Gastroesophageal sphincter (tissue), 4 donors: Measurements from ENCODE around the gene TNS3. TPM values are rescaled to one million over a fixed set of nuclear protein-coding genes. Genes with fewer than 3 reads are reported as not detected.
"Not testable (repeated sequence)": the region's sequence is repeated elsewhere in the genome, so short reads cannot be mapped to it uniquely, and the experiment has no call there.

Experiments
- ATAC-seq: fragments of 150-250 bp; one replicate; pipeline ENCODE4 v1.9.1; 2016; ENCODE audit warnings: mild to moderate bottlenecking, moderate library complexity
- H3K27ac ChIP-seq, 4 donors: fragments of 200-600 bp; sonication (generic) in 3 of 4; 1 replicate in 3 of 4; 2 replicates in 1 of 4; pipeline ENCODE4 v1.5.1; 2016 to 2019
- H3K27me3 ChIP-seq: fragments of 200-600 bp; sonication (generic); one replicate; pipeline ENCODE4 v1.5.1; 2019
- H3K36me3 ChIP-seq, 2 donors: fragments of 200-600 bp; sonication (generic); one replicate each; pipeline ENCODE4 v1.5.1; 2019; ENCODE audit warnings: control low read depth in 1 of 2
- H3K4me1 ChIP-seq, 3 donors: fragments of 200-600 bp; sonication (generic); 1 replicate in 2 of 3; 2 replicates in 1 of 3; pipeline ENCODE4 v1.5.1; 2016 to 2019; ENCODE audit warnings: control low read depth in 2 of 3
- H3K4me3 ChIP-seq, 2 donors: fragments of 200-600 bp; sonication (generic); one replicate each; pipeline ENCODE4 v1.5.1; 2019; ENCODE audit warnings: mild to moderate bottlenecking in 1 of 2, moderate library complexity in 1 of 2
- H3K9me3 ChIP-seq, 3 donors: fragments of 200-600 bp; sonication (generic); one replicate each; pipeline ENCODE4 v1.5.1; 2017 to 2019; ENCODE audit warnings: control low read depth in 2 of 3
- EP300 ChIP-seq: sonication (generic); formaldehyde crosslinking; IDR thresholded peaks from one replicate; pipeline ENCODE4 v1.6.1; 2017; ENCODE audit warnings: antibody characterized with exemption, mild to moderate bottlenecking
- POLR2A ChIP-seq, 2 donors: fragments of 450-650 bp; IDR thresholded peaks; one replicate each; pipeline ENCODE4 v1.6.1; 2017; ENCODE audit warnings: antibody characterized with exemption in 2 of 2, mild to moderate bottlenecking in 2 of 2, moderate library complexity in 1 of 2
- POLR2AphosphoS5 ChIP-seq: sonication (generic); formaldehyde crosslinking; IDR thresholded peaks from one replicate; pipeline ENCODE4 v1.6.1; 2017; ENCODE audit warnings: antibody characterized with exemption
- WGBS, 2 donors: methylation state at CpG; one replicate each; pipeline ENCODE4 v1.1.5; 2018; ENCODE audit warnings: low coverage in 1 of 2; 5-methylcytosine and 5-hydroxymethylcytosine counted together
- total RNA-seq, 4 donors: library from RNA; depleted of rRNA; stranded (reverse); fragments of >200 nt; gene quantifications; one replicate each; pipeline ENCODE4 v1.1.0, GENCODE V29; 2016
- TF ChIP-seq, protein P1 (sequence below), 4 experiments: fragments of 200-600 bp in 2 of 4; fragments of 450-650 bp in 2 of 4; sonication (generic) in 1 of 4; IDR thresholded peaks; one replicate each; pipeline ENCODE4 v1.5.1; 2017 to 2019; ENCODE audit warnings: antibody characterized with exemption in 4 of 4, mild to moderate bottlenecking in 2 of 4, moderate library complexity in 2 of 4

TNS3 gene
- total RNA-seq, 4 donors from 2014 or later, result 35.0 to 61.3 (median 45.1) TPM

DNA sequence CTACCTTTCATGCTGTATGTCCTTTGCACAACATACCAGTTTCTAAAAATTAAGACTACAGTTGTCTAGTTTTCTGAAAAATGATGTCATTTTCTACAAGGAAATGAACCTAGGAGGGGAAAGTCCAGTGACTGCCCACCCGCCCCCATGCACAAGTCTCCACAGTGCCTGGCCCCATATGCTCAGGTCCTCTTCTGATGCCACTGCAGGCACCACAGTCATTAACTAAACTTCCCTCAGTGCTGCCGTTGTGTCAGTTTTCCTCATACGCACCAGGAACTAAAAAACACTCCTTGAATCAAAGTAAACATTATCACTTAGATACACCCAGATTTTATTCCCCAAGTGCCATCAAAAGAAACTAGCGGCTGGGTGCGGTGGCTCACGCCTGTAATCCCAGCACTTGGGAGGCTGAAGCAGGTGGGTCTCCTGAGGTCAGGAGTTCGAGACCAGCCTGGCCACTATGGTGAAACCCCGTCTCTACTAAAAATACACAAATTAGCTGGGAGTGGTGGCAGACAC, 6.9 kb upstream of the TNS3 start:
- H3K36me3 ChIP-seq, result no peaks in the 10 kb centered on the region
- 79 to 86% methylated on average over 1 to 3 of the region's 8 CpGs for whole genome bisulfite sequencing, 2 donors
- no peak overlapping the region for H3K4me3 ChIP-seq
- no peak overlapping the region for H3K27ac ChIP-seq
- H3K27me3 ChIP-seq, result no peaks in the 10 kb centered on the region
- H3K4me1 ChIP-seq, result peaks cover 0 to 22% (median 0%) of the 10 kb centered on the region in 3 donors
- ATAC-seq, result no peak
- no peak for TF ChIP-seq POLR2AphosphoS5
- TF ChIP-seq, protein P1, sequence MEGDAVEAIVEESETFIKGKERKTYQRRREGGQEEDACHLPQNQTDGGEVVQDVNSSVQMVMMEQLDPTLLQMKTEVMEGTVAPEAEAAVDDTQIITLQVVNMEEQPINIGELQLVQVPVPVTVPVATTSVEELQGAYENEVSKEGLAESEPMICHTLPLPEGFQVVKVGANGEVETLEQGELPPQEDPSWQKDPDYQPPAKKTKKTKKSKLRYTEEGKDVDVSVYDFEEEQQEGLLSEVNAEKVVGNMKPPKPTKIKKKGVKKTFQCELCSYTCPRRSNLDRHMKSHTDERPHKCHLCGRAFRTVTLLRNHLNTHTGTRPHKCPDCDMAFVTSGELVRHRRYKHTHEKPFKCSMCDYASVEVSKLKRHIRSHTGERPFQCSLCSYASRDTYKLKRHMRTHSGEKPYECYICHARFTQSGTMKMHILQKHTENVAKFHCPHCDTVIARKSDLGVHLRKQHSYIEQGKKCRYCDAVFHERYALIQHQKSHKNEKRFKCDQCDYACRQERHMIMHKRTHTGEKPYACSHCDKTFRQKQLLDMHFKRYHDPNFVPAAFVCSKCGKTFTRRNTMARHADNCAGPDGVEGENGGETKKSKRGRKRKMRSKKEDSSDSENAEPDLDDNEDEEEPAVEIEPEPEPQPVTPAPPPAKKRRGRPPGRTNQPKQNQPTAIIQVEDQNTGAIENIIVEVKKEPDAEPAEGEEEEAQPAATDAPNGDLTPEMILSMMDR (IDR thresholded peaks at IDR 0.05), result no peak
- TF ChIP-seq POLR2A (IDR thresholded peaks at IDR 0.05), result no peak
- no peak for TF ChIP-seq EP300
- H3K9me3 ChIP-seq, result peaks cover 0 to 4% (median 0%) of the 10 kb centered on the region in 3 donors

DNA sequence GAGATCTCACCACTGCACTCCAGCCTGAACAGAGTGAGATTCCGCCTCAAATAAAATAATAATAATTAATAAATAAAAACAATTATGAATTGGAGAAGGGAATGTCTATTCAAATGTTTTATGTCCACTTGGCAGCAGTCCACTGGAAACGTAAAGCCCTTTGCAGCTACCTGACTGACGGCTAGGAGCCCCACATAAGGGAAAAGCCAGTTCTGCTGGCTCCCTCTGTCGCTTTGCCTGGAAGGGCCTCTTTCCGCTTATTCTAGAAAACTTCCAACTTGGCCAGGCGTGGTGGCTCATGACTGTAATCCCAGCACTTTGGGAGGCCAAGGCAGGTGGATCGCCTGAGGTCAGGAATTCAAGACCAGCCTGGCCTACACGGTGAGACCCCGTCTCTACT, 6.1 kb upstream of the TNS3 start:
- ATAC-seq, result no peak
- TF ChIP-seq EP300 (no peak), POLR2A (IDR thresholded peaks at IDR 0.05) (no peak), POLR2AphosphoS5 (no peak)
- TF ChIP-seq, protein P1 (IDR thresholded peaks at IDR 0.05), result no peak
- Histone ChIP-seq H3K27ac (no peak overlapping the region), H3K9me3 (peaks cover 0 to 4% (median 0%) of the 10 kb centered on the region in 3 donors), H3K27me3 (no peaks in the 10 kb centered on the region), H3K36me3 (no peaks in the 10 kb centered on the region), H3K4me1 (peaks cover 0 to 30% (median 0%) of the 10 kb centered on the region in 3 donors), H3K4me3 (no peak overlapping the region)
- WGBS, 2 donors, result 98 to 100% methylated on average over 3 to 5 of the region's 9 CpGs

DNA sequence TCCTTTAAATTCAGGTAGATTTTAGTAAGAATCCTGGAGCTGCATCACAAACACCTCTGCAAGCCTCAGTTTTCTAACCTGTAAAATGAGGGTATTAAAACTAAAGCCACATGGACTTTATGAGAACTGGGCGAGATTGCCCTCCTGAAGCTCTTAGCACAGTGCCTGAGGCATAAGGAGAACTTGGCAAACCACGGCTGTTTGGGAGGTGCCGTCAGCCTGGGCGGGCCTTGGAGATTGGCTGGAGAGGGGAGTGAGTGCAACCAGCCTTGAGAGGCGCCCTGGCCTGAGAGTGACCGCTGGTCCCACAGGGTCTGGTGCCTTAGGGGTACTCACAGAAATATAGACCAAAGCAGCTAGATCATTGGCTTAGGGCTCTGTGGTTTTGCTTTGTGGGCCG, 5.4 kb upstream of the TNS3 start:
- Histone ChIP-seq H3K4me1 (peaks cover 0 to 36% (median 5%) of the 10 kb centered on the region in 3 donors), H3K27me3 (no peaks in the 10 kb centered on the region), H3K27ac (no peak overlapping the region), H3K36me3 (no peaks in the 10 kb centered on the region), H3K9me3 (peaks cover 0 to 4% (median 0%) of the 10 kb centered on the region in 3 donors), H3K4me3 (no peak overlapping the region)
- TF ChIP-seq, protein P1 (IDR thresholded peaks at IDR 0.05), result no peak
- TF ChIP-seq POLR2AphosphoS5, result no peak
- no peak for TF ChIP-seq EP300
- TF ChIP-seq POLR2A (IDR thresholded peaks at IDR 0.05), result no peak
- no peak for ATAC-seq
- 80 to 90% methylated on average over 2 to 6 of the region's 7 CpGs for WGBS, 2 donors

DNA sequence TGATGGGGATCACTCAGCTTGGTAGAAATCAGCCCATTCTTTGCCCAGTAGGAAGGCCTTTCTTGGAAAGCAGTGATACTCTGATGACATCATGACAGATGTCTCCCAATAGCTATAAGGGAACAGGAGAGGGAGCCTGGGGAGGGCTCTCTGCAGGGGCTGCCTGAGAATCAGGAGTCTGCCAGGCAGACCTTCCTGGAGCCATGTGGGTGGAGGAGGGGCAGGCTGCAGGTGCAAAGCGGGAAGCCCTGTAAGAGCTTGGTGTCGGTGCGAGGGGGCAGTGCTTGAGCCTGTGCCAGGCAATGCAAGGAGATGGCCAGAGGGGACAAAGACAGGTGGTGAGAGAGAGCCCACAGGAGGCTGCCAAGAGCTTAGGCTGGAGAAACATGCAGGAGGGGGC, 5.0 kb upstream of the TNS3 start:
- no CpG with 5 or more reads among the region's 3 CpGs for WGBS, 2 donors
- Histone ChIP-seq H3K27me3 (no peaks in the 10 kb centered on the region), H3K36me3 (no peaks in the 10 kb centered on the region), H3K27ac (no peak overlapping the region), H3K9me3 (peaks cover 0 to 4% (median 0%) of the 10 kb centered on the region in 3 donors), H3K4me3 (no peak overlapping the region), H3K4me1 (peaks cover 0 to 36% (median 5%) of the 10 kb centered on the region in 3 donors)
- ATAC-seq, result no peak
- TF ChIP-seq EP300 (no peak), POLR2A (IDR thresholded peaks at IDR 0.05) (no peak), POLR2AphosphoS5 (no peak)
- TF ChIP-seq, protein P1 (IDR thresholded peaks at IDR 0.05), result no peak

DNA sequence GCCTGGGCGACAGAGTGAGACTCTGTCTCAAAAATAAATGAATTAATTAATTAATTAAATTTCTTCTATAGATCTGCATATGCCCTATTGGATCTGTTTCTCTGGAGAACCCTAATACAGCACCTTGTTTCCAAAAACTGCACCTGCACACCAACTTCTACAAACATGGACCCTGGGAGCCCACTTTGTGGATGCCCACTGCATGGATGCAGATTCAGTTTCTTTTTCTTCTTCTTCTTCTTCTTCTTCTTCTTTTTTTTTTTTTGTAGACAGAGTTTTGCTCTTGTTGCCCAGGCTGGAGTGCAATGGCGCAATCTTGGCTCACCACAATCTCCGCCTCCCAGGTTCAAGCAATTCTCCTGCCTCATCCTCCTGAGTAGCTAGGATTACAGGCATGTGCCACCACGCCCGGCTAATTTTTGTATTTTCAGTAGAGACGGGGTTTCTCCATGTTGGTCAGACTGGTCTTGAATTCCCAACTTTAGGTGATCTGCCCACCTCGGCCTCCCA, 4.3 kb upstream of the TNS3 start:
- not testable (repeated sequence) for H3K36me3 ChIP-seq, ATAC-seq, H3K4me3 ChIP-seq, H3K9me3 ChIP-seq, H3K27ac ChIP-seq, H3K27me3 ChIP-seq
- WGBS, 2 donors, result 90 to 94% methylated on average over 2 to 3 of the region's 7 CpGs
- peaks cover 0 to 35% (median 5%) of the 10 kb centered on the region in 3 donors for H3K4me1 ChIP-seq
